NCI-H748 (cell line): ENCODE measurements around the gene TCEA2.

Experiments used
- DNase-seq: peaks from one replicate; lab custom pipeline; 2025; ENCODE audit not compliant: unreplicated experiment; lab: John Stamatoyannopoulos, UW

The TCEA2 gene

GRCh38 chr20:64048402-64049044 is 14.5 kb upstream of the TCEA2 start:
- DNase-seq: peak; percentile 24

- DNase-seq: peak; percentile 55
Observed at GRCh38 chr20:64049060-64049877, 13.7 kb upstream of the TCEA2 start, which contains the start of gene SOX18. TSS of gene SOX18 (minus strand) at chr20:64049639. CDS start at chr20:64049516, 123 bp downstream.

- no peak for DNase-seq
Observed at GRCh38 chr20:64049878-64050260, 13.1 kb upstream of the TCEA2 start.

GRCh38 chr20:64050261-64051032 is 12.6 kb upstream of the TCEA2 start:
- no peak for DNase-seq

GRCh38 chr20:64051033-64051452 is 12.0 kb upstream of the TCEA2 start:
- DNase-seq: no peak

GRCh38 chr20:64051561-64052325 is 11.3 kb upstream of the TCEA2 start:
- no peak for DNase-seq

- no peak for DNase-seq
Observed at GRCh38 chr20:64052326-64052722, 10.7 kb upstream of the TCEA2 start.

- DNase-seq: no peak
Observed at GRCh38 chr20:64052987-64053840, 9.8 kb upstream of the TCEA2 start.

- no peak for DNase-seq
Observed at GRCh38 chr20:64053841-64054661, 8.9 kb upstream of the TCEA2 start.

GRCh38 chr20:64055396-64055892 is 7.6 kb upstream of the TCEA2 start:
- no peak for DNase-seq

GRCh38 chr20:64055893-64056638 is 6.9 kb upstream of the TCEA2 start:
- DNase-seq: no peak

GRCh38 chr20:64056639-64056888 is 6.4 kb upstream of the TCEA2 start:
- DNase-seq: no peak

GRCh38 chr20:64056889-64057627 is 5.9 kb upstream of the TCEA2 start:
- no peak for DNase-seq

- DNase-seq: peak; percentile 58
Observed at GRCh38 chr20:64057628-64058498, 5.1 kb upstream of the TCEA2 start.

- DNase-seq: no peak
Observed at GRCh38 chr20:64058536-64058935, 4.5 kb upstream of the TCEA2 start.

GRCh38 chr20:64062276-64062595 is 762 bp upstream of the TCEA2 start:
- DNase-seq: no peak
